HL-60 (cell line): ENCODE results near the gene BRSK1.

Experiments
- DNase-seq, 2 experiments: peaks; one replicate each; pipeline ENCODE4 v3.0.0-alpha.2; 2010 to 2020; ENCODE audit warnings: low read depth in 1 of 2, low spot score in 1 of 2
- H3K27ac ChIP-seq: fragments of 250-450 bp; sonication (Bioruptor Pico); replicated peaks from 2 replicates; pipeline ENCODE4 v1.5.1; 2020; ENCODE audit warnings: mild to moderate bottlenecking, moderate library complexity
- H3K27me3 ChIP-seq: fragments of 250-450 bp; sonication (Bioruptor Pico); 2 replicates; pipeline ENCODE4 v1.5.1; 2021; ENCODE audit warnings: mild to moderate bottlenecking, moderate library complexity; ENCODE audit not compliant: insufficient read depth, poor library complexity, severe bottlenecking
- H3K4me3 ChIP-seq: replicated peaks from 2 replicates; pipeline ENCODE4 v1.5.1; 2011; ENCODE audit warnings: mild to moderate bottlenecking, control low read depth, low read length; ENCODE audit not compliant: insufficient read depth
- CTCF ChIP-seq: IDR thresholded peaks from one replicate; pipeline ENCODE4 v1.5.1; 2011; ENCODE audit warnings: low read length, control low read depth, inconsistent platforms; ENCODE audit not compliant: insufficient read depth
- GABPA ChIP-seq: IDR thresholded peaks from 2 replicates; pipeline ENCODE4 v1.6.1; 2012; ENCODE audit warnings: low read depth
- POLR2AphosphoS5 ChIP-seq: IDR thresholded peaks from 2 replicates; pipeline ENCODE4 v1.6.1; 2012; ENCODE audit warnings: low read depth
- REST ChIP-seq: IDR thresholded peaks from 2 replicates; pipeline ENCODE4 v1.6.1; 2012; ENCODE audit warnings: low read depth; ENCODE audit not compliant: insufficient replicate concordance
- SPI1 ChIP-seq: IDR thresholded peaks from 2 replicates; pipeline ENCODE4 v1.6.1; 2012; ENCODE audit warnings: low read depth, mild to moderate bottlenecking, borderline replicate concordance

The BRSK1 gene

GRCh38 chr19:55352549-55353145 is 68.8 kb downstream of the BRSK1 start:
- DNase-seq, result no peak
- H3K27me3 ChIP-seq, result peaks cover 23% of the 10 kb centered on the region
- no peak overlapping the region for H3K27ac ChIP-seq
- no peak for TF ChIP-seq GABPA
- TF ChIP-seq POLR2AphosphoS5, result no peak
- no peak for TF ChIP-seq CTCF
- no peak for TF ChIP-seq REST
- no peak for TF ChIP-seq SPI1
- no peak overlapping the region for H3K4me3 ChIP-seq

GRCh38 chr19:55353356-55353802 is 69.6 kb downstream of the BRSK1 start:
- peaks cover 23% of the 10 kb centered on the region for H3K27me3 ChIP-seq
- DNase-seq, result no peak
- peak overlapping the region; percentile 15 for H3K4me3 ChIP-seq

More at GRCh38 chr19:55353356-55353802, 69.6 kb downstream of the BRSK1 start:
- no peak for TF ChIP-seq POLR2AphosphoS5
- no peak for TF ChIP-seq REST
- no peak for TF ChIP-seq SPI1
- TF ChIP-seq GABPA, result no peak
- TF ChIP-seq CTCF, result no peak
- no peak overlapping the region for H3K27ac ChIP-seq
